HG02840 (cell line): Measurements from ENCODE around the gene GOT2.

Source experiments
- ATAC-seq: cut with Tn5 transposase; IDR thresholded peaks from one replicate; pipeline ENCODE4 v1.9.1; 2021; ENCODE audit warnings: mild to moderate bottlenecking, moderate library complexity, moderate number of reproducible peaks; ENCODE audit not compliant: unreplicated experiment, low FRiP score

GOT2 gene

GRCh38 chr16:58658796-58659211 lies 75.3 kb downstream of the GOT2 start:
- ATAC-seq, result no peak
